ENCODE measurements around the gene CRKL.

The CRKL gene

DNA sequence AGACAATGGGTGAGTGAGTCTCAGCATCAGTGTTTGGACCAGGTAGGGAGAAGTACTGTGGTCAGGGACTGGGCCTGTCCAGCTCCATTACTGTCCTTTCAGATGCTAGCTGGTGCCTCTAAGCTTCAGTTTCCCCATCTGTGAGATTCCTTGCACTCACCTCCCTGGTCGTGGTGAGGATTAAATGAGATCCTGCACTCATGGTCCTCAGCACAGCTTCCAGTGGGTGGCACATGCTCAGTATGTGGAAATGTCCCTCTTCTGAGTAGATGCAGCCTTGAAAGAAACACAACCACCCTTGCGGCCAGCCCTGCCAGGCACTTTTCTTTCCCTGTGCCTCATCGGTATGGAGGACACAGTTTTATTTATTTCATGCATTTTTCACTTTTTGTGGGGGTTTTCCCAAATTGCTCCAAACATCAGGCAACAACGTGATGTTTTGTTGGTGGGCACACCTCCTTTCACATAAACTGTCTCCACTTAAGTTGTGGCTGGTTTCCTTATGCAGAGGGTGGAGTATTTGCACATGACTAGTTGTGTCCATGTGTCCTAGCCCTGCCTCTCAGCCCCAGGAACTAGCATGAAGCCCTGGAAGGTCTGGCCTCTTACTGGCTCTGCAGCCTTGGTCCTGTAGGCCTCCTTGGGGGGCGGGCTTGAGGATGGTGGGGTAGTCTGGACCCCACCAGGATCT lies 66.0 kb downstream of the CRKL start:
- no peak for FAIRE-seq

DNA sequence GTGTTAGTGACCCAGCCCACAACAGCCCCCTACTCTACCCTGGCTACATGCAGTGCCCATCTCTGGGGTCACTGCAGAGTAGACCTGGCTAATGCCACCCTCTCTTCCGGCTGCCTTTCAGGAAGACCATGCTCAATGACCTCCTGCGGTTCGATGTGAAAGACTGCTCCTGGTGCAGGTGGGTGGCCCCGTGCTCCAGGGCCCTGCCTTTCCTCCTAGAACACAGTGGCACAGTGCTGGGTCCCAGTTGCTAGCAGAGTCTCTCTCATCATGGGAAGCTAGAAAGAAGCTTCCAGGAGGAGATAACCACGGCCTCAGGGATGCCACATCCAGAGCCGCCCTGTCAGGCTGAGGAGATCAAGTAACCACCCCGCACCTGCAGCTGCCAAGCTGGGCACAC lies 68.5 kb downstream of the CRKL start:
- no peak for FAIRE-seq

DNA sequence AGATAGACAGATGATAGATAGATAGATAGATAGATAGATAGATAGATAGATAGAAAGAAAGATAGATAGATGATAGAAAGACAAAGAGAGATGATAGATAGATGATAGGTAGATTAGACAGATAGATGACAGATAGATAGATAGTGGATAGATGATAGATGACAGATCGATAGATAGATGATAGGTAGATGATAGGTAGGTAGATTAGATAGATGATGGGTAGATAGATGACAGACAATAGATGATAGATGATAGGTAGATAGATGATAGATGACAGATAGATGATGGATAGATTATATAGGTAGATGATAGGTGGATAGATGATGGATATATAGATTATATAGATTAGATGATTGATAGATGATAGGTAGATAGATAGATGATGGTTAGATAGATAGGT lies 69.2 kb downstream of the CRKL start:
- no peak for FAIRE-seq

DNA sequence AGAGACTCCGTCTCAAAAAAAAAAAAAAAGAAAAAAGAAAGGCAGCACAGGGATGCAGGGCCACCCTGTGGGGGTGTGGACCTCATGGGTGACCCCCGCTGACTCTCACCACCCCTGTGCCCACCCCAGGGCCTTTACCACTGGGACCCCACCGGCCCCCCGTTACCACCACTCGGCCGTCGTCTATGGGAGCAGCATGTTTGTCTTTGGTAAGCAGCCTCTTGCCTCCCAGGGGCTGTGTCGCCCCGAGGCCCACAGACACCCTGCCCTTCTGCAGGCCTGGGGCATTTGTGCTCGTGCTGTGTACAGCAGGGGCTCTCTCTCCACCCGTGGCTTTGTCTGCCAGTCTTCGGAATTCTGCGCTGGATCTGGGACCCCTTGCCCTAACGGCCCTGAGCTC lies 70.2 kb downstream of the CRKL start:
- no peak for FAIRE-seq

DNA sequence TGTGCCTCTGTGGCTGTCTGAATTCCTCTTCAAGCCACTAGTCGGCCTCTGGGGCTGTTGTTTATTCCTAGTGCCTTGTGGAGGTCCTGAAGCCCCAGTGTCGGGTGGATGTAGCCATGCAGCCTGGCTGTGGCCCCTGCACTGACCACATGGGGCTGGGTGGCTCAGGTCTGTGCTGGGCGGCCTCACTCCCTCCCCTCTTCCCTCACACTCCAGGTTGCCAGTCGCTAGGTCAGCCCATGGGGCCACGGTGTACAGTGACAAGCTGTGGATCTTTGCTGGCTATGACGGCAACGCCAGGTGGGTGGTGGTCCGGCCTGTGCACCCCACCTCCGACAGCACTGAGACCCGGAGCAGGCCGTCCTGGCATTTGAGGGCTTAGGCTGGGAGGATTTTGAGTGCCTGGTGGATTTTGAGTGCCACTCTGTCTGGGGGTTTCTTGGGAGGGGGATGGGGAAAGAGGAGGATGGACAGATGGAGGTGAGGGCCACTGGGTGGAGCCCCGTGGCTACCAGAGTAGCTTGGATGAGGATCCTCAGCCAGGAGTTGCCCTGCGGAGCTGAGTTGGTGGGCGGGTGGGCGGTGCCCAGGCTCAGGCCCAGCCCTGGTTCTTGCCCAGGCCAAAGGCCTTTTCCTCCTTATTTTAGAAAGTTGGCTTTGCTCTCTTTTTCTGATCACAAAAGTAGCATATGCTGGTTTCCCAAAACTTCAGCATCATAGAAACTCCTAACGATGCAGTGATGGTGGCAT lies 71.5 kb downstream of the CRKL start:
- no peak for FAIRE-seq

DNA sequence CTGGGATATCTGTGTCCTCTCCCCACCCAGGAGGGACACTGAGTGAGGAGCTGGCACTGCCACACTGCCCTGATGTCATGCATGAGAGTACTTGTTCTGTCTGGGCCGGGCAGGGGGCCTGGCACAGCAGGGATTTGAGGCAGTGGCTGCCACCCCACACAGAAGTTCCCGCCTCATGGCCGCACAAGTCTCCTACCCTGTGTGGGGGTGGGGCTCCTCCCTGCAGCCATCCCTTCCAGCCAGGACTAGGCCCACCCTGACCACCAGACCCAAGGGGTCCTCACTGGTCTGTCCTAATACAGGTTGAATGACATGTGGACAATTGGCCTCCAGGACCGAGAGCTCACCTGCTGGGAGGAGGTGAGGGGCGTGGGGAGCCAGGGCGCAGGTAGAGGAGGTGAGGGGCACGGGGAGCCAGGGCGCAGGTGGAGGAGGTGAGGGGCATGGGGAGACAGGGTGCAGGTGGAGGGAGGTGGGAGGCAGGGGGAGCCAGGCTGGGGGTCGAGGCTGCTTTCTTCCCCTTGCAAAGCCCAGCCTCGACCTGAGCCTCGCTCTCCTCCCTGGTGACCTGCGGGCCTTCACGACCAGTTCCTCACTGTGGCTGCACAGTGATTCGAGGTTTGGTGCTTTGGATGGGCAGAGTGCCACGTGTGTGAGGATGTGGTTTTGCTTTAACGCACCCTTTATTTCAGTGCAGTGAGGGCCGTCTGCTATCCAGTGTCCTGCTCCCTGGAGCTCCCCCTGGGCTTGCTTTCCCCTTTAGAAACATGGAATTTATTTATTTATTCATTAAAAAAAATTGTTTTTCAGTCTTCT lies 72.3 kb downstream of the CRKL start:
- FAIRE-seq: no peak

DNA sequence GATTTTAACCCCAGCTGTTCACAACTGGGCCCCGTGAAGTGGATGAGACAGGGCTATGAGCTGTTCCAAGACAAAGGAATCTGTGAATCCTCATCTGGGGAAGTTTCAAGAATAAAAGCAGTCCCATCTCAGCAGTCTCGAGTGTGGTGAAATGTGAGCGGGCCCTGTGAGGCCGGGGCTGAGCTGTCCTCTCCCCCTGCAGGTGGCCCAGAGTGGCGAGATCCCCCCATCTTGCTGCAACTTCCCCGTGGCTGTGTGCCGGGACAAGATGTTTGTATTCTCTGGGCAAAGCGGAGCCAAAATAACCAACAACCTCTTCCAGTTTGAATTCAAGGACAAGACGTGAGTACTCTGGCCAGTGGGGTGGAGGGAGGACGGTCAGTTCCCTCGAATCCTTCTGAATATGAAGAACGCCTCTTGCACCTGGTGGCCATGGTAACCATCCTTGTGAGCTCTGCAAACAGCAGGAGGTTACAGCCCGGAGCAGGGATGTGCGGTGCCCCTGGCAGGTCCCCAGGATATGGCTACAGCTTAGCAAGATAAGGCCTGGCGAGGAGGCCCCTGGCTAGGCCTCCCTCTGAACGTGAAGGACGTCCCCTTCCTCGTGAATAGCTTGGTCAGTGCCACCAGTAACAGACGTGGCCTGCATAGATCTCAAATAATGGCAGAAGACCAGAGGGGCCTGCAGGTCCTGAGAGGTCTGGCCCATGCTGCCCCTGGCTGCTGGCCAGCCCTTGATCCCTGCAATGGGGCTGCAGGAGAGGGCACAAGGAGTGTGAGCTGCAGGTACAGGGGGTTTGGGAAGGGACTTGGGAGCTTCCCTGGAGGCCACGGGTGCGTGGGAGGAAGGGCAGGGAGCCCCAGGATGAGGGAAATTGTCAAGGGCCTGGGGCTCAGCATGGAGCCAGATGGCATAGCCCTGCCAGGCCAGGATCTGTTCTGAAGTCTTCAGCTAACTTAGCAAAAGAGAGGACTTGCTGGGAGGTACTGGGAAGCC lies 73.3 kb downstream of the CRKL start:
- no peak for FAIRE-seq

DNA sequence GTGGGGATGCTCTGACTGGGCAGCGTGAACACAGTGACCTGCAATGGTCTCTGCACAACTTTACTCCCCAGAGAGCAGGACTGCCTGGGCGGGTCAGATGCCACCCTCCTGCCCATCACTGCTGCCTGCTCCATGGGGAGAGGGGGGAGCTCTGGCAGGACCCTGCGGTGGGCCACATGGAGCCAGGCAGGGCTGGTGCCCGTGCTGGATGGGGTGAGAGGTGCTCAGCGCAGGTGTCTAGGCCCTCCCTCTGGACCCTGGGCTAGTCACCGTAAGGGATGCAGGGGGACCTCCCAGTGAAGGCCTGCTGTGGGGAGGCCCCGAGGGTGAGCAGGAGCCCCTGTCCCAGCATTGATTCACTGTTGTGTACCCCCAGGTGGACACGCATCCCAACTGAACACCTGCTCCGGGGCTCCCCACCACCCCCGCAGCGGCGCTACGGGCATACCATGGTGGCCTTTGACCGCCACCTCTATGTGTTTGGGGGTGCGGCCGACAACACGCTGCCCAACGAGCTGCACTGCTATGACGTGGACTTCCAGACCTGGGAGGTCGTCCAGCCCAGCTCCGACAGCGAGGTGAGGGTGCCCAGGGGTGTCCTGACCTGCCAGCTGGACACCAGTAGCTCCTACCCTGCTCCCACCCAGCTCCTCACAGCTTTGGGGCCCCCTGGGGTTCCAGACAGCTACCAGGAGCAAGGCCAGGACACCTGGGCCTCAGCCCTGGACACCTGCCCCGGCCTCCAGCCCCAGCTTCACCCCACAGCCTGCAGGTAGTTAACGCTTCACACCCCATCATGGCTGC lies 74.2 kb downstream of the CRKL start:
- FAIRE-seq: no peak

DNA sequence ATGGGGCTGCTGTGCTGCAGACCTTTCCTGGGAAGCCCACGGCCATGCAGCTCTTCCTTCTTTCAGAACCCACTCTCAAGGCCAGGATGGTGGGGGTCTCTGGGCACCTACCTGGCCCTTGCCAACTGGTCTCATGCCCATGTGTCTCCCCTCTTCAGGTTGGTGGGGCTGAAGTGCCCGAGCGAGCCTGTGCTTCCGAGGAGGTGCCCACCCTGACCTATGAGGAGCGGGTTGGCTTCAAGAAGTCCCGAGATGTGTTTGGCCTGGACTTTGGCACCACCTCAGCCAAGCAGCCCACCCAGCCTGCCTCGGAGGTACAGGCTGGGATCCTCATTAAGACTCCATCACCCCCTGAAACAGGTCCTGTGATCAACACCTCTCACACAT lies 74.8 kb downstream of the CRKL start:
- FAIRE-seq: no peak

DNA sequence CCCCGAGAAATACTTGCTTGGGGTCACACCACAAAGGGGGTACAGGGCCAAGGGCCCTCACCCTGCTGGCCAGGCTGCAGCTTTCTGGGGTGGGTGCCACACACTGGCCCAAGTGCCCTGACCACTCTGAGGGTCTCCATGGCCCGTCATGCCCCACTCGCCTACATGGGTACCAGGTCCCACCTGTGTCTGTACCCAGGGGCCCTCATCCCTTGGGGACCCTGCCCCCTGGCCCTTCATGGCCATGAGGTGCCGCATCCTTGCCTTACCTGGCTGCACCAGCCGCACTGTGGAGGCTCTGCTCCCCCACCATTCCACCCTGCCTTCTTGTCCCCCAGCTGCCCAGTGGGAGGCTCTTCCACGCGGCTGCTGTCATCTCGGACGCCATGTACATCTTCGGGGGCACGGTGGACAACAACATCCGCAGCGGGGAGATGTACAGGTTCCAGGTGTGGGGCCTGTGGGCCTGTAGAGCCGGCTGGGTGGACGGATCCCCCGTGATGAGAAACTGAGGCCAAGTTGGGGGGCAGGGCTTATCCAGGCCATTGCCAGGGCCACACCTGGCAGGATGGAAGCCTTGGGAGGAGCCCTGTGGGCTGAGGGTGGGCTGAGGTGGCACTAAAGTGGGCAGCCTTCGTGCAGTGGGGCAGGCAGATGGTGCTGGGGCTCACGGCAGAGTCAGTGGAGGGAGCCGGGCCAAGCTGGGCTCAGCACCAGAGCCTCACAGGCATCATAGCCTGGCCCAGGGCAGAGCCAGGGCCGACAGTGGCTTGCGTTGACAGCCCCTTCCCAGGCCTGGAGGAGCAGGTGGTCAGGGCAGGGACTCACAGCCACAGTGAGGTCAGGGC lies 75.5 kb downstream of the CRKL start:
- FAIRE-seq: no peak

DNA sequence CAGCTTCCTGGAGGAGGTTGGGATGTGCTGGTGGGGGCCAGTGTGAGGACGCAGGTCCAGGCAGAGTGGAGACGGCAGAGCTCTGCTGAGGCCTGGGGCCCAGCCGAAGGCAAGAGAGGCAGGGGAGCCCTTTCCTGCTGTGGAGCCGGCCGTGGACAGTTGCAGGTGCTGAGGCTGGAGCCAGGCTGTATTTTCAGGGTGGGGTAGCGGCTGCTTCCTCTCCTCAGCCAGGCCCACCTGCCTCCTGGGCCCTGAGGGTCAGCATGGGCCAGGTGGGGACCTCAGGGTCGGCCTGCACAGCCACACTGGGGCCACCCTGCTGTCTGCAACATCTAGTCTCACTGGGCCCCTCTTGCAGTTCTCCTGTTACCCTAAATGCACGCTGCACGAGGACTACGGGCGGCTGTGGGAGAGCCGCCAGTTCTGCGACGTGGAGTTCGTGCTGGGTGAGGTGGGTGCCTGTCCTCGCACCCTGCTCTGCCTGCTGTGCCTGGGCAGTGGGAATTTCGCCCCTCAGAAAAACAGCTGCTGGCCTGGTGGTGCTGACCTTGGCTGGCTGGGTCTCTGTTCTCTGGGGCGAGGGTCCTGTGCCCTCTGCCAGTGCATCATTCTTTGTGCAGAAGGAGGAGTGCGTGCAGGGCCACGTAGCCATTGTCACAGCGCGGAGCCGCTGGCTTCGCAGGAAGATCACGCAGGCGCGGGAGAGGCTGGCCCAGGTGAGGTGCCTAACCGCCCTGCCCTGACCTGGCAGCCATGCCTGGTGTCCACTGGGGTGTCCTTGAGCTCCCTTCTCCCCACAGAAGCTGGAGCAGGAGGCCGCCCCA lies 76.3 kb downstream of the CRKL start:
- no peak for FAIRE-seq

DNA sequence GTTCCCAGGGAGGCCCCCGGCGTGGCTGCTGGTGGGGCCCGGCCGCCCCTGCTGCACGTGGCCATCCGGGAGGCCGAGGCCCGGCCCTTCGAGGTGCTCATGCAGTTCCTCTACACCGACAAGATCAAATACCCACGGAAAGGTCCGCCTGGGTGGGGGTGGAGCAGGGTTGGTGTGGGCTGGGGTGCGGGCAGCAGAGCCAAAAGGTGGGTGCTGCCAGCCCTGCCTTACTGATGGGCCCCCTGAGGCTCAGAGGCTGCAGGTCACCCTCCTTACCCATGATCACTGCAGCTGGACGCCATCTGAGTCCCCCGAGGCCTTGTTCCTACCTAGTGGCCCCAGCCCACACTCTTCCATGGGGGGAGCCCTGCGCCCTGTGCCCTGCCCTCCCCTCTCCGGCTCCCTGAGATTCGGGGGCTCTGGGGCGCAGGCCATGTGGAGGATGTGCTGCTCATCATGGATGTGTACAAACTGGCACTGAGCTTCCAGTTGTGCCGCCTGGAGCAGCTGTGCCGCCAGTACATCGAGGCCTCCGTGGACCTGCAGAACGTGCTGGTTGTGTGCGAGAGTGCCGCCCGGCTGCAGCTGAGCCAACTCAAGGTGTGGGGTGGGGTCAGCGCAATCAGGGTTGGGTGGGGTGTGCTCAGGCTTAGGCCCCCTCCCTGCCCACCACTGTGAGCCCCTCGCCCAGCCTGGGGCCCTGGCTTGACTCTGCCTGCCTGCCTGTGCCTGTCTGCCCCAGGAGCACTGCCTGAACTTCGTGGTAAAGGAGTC lies 77.1 kb downstream of the CRKL start:
- FAIRE-seq: no peak

DNA sequence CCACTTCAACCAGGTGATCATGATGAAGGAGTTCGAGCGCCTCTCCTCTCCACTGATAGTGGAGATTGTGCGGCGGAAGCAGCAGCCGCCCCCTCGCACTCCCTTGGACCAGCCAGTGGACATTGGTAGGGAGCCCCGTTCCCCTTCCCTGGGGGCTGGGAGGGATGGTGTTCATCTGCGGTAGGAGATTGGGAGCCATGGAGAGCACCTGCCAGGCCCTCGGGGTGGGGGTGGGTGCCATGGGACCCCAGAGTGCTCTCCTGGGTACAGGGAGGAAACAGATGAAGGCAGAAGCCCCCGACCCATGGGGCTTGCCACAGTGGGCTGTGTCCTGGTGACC lies 77.7 kb downstream of the CRKL start:
- no peak for FAIRE-seq

DNA sequence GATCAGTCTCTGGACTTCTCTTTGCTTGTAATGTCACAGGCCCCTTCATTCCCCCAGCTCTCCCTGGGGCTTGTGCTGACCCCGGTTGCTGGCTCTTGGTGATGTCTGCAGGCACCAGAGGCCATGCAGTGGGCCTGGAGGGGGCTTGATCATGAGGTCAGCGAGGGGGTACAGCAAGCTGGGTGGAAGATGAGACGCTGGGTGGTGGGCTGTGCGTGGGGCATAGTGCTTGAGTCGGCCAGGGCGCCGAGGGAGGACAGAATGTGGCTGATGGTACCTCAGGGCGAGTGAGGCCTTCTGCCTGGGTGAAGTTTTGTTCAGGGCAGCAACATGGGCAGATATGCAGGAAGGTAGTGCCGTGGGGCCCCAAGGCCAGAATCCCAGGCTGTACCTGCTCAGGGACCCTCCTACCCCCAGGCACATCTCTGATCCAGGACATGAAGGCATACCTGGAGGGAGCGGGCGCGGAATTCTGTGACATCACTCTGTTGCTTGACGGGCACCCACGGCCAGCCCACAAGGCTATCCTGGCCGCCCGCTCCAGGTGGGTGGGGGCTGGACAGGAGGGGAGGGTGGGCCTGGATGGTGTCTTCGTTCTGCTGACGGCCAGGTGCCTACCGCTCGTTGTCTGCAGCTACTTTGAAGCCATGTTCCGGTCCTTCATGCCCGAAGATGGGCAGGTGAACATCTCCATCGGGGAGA lies 78.3 kb downstream of the CRKL start:
- FAIRE-seq: no peak

DNA sequence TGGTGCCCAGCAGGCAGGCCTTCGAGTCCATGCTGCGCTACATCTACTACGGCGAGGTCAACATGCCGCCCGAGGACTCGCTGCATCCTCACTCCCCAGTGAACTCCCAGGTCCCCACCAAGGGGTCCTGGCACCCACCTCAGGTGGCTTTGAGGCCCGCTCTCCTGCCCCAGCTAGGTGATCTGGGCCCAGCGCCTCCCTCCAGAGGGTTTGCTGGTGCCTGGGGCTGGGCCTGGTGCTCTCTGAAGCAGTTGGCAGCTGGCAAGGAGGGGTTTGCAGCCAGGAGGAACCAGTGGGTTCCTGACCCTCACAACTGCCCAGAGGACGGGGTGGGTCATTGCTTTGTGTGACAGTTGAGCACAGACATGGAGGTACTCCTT lies 78.8 kb downstream of the CRKL start:
- no peak for FAIRE-seq

DNA sequence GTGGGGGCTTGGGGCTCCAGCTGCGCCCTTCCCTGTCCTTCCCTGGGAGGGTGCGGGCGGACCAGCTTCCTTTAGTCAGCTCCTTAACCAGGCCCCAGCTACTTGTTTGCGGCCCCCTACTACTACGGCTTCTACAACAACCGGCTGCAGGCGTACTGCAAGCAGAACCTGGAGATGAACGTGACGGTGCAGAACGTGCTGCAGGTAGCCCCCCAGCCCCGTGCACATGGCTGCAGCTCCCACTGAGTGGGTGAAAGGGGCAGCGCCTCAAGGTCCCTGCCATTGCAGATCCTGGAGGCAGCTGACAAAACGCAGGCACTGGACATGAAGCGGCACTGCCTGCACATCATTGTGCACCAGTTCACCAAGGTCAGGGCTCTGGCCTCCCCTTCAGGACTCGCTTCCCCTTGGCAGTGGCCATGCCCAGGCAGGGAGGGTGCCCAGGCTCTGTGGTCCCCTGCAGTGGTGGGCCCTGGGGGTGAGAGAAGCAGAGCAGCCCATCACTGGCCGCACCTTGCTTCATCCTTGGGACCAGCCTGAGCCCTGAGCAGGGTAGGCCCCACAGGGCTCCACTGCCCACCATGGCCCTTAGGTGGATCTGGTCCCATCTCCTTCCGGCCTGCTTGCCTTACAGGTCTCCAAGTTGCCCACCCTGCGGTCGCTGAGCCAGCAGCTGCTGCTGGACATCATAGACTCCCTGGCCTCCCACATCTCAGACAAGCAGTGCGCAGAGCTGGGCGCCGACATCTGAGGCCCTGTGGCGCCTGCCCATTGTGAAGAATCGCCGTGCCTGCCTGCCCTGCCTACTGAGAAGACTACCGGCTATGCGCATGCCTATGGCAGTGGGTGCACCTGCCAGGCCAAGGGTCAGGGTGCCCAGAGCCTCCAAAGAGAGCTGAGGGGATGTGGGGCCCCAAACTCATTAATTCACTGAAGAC lies 79.7 kb downstream of the CRKL start:
- FAIRE-seq: no peak

DNA sequence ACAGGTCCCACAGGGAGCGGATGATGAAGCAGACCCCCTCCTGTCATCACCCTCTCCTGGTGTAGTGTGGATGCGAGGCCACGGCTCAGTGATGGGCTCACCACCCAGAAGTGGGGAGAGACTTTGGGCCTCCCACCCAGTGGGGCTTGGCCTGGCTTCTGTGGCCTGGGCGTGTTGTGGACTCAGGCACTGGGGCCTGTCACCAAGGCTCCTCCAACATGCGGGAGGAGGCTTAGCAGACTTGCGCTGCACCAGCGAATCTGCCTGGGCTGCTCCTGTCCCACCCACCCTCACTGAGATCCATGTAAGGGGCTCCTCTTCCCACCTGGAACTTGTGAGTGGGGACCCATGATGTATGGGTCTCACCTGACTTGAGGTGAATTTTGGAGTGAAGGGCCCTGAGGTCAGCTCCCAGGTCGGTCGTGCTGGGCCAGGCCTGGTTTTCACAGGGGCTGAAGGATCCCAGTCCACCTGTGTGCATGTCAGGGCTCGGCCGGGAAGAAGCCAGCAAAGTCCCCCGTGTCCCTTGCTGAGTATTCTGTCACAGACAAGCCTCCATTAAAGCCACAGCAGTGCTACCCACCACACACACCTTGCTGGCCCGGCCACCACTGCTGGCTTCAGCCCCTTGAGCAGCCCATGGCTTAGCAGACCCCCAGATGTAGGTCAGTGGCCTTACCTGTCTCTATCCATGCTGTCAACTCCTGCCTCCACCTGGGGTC lies 80.5 kb downstream of the CRKL start:
- FAIRE-seq: no peak

Data from TTC549 (cell line).